Left colon (tissue), 2 donors: Measurements from ENCODE around the gene SLC18B1. TPM values are rescaled to one million over a fixed set of nuclear protein-coding genes. Genes with fewer than 3 reads are reported as not detected.

ENCODE experiments used
- total RNA-seq, 2 donors: library from RNA; stranded (reverse); fragmentation: NEBNext Ultra II Directional; extraction: Animal tissue kit (Norgen Biotek cat#: 25700); gene quantifications; one replicate each; pipeline ENCODE4 v1.2.1, GENCODE V29; 2021
- donor health status: DM: no; HTN: no; CAD: no.
- donor health status: DM: yes; HTN: yes; CAD: no.

SLC18B1 gene
- total RNA-seq, 2 donors from 2014 or later, result 13.4 to 17.1 TPM

Other genes starting within 250 kb of the SLC18B1 start
- not detected for gene TAAR8, start 246.0 kb downstream of the SLC18B1 start, total RNA-seq
- gene TAAR6, start 228.3 kb downstream of the SLC18B1 start, total RNA-seq, result not detected
- gene TAAR5, start 208.9 kb downstream of the SLC18B1 start, total RNA-seq, result not detected
- gene TAAR2, start 174.4 kb downstream of the SLC18B1 start, total RNA-seq, result not detected
- gene TAAR1, start 139.5 kb downstream of the SLC18B1 start, total RNA-seq, result not detected
- 1 to 10 TPM; 3.2 to 9.7 TPM for gene VNN1, start 84.6 kb downstream of the SLC18B1 start, total RNA-seq
- 1 to 10 TPM in 1 of 2 donors, under 1 TPM in 1; 0.95 to 1.1 TPM for gene VNN2, start 40.7 kb downstream of the SLC18B1 start, total RNA-seq
- gene RPS12, start 15.9 kb upstream of the SLC18B1 start, total RNA-seq, result 100 to 1,000 TPM; 733 to 792 TPM